NCI-H345 treated with DMSO at 0.1 percent for 48 hours (cell line): ENCODE measurements around the gene ITGB3.

ENCODE experiments used
- DNase-seq: peaks from one replicate; lab custom pipeline; 2025; ENCODE audit not compliant: unreplicated experiment; lab: John Stamatoyannopoulos, UW

Gene ITGB3

DNA sequence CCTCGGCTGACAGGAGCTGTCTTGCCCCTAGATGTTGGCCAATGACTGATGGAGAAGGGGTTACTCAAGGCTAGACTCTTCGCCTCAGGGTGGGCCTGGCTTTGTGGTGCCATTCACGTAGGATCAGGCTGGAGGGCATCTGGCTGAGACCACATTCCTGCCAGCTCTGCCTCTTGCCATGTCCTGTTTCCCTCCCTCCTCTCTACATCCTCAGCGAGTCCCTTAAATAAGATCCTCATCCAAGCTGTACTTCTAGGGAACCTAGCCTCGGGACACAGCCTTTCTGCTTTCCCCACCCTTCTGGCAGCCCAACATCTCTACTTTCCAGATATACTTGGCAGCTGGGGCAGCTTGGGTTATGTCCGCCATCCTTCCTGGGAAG is 42.2 kb downstream of the ITGB3 start:
- DNase-seq, result no peak

DNA sequence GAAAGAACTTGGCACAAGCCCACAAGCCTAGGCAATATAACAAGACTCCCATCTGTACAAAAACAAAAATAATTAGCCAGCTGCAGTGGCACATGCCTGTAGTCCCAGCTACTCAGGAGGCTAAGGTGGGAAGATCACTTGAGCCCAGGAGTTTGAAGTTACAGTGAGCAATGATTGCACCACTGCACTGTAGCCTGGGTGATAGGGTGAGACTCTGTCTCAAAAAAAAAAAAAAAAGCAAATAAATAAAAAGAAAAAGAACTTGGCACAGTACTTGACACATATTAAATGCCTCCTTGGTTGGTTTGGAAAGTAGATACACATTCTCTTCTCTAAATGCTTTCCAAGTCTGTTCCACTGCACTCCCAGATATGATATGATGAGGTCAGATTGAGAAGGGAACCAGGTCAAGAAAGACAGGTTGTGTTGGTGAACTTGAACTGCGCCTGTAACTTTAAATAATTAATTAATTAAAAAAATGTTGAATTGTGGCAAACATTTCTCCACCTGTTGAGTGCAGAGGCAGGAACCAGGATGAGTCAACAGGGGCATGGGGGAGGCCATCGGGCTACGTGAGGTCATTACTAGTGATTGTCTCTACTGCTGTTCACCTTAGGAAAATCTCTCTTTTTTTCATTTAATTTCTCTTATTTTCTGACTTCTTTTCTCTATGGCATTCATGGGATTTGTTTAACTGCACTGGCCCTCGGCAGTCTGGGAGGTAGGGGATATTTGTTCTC is 44.2 kb downstream of the ITGB3 start:
- DNase-seq, result no peak

DNA sequence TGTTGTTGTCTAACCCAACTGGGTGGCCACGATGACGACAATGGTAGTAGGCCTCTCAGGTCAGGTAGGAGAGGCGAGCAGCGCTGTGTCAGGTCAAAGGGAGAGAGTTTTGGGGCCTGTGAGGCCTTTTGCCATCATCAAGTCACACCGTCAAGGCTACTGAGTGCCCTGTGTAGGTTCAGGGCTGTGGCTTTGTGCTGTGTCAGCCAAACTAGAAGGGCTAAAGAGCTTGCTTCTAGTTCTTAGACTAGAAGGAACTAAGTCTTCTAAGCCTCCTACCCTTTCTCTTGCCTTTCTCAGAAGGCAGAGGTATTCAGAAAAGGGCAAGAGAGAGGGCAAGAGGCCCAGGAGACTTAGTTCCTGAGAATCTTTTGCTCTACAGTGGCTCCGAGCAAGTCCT is 45.1 kb downstream of the ITGB3 start:
- no peak for DNase-seq

DNA sequence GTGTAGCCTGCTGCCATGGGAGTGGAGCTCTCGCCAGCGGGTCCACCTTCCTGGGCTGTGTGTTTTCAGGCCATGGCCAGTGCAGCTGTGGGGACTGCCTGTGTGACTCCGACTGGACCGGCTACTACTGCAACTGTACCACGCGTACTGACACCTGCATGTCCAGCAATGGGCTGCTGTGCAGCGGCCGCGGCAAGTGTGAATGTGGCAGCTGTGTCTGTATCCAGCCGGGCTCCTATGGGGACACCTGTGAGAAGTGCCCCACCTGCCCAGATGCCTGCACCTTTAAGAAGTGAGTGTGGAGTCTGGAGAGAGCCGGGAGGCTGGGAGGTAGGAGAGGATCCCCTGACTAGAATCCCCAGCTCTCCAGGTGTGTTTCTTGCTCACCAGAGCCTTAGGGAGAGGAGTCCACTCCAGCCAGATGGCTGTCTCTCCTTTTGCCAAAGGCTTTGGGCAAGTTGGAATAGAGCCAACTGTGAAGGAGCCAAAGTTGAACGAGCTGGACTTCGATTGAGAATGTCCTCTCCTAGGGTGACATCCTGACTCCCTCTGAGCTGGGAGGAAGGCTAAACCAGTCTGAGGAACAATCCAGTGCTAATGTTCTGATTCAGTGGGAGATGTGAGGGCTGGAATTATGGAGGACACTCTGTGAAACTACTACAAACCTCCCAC is 45.7 kb downstream of the ITGB3 start:
- no peak for DNase-seq

DNA sequence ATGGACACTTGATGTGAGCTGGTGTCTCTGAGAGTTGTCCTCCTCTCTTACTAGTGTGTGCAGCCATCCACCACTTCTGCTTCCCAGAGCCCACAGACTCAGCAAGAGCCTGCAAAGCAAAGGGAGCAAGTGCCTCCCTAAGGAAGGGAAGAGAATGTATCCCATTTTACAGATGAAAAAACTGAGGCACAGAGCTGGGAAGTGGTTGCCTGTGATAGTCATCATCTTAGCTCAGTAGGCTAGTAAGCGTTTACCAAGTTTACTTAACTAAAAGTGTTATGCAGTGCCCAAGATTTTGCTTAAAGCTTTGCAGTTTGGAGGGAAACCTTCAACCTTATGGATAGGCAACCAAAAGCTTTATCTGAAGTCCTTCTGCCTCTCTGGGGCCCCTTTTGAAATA is 47.1 kb downstream of the ITGB3 start:
- no peak for DNase-seq

DNA sequence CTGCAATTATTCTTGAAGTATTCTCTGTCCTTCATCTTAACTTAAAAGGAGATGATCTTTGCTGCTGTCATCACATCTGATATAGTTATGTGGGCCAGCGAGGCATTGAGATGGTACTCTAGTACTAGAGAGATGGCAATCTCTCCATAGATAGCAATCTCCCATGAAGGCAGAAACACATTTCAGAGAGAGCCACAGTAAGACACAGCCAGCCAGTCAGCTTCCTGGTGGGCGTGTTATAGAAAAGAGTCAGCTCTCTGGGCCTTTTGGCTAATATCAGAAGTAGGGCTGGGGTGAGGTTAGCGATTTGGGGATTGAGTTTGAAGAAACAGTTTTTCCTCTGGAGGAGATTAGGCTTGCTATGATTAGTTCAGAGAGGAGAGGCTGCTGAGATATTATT is 47.5 kb downstream of the ITGB3 start:
- no peak for DNase-seq

DNA sequence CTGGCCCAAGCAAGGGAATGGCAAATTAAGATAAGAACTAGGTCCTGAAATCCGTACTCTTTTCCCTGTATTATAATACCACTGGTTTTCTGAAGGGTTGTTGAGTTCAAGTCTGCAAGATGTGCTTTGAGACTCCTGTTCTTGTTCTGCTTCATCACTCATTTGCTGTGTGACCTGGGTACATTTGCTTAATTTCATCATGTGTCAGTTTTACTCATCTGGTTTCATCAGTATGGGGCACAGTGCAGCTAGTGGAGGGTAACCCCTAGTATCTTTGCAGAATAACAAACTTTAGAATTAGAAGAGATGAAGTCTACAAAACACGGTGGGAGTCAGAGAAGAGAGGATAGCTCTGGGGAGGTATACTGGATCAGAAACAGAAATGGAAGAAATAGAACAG is 48.2 kb downstream of the ITGB3 start:
- DNase-seq, result no peak

DNA sequence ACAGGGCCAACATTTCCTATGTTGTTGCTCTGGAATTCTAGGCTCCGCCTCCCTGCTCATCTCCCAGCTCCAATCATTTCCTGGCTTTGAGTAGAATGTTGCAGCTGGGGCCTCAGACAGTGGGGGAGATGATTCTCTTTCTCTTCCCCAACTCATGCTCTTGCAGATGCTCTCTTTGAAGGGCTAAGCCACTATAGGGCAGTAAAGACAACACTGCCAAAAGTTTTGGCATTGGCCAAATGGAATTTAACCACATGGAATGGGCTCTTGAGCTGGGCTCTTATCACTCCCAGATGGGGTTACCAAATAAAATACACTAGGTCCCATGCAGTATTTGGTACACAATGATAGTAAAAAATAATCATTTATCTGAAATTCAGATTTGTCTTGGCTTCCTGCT is 50.6 kb downstream of the ITGB3 start:
- no peak for DNase-seq

DNA sequence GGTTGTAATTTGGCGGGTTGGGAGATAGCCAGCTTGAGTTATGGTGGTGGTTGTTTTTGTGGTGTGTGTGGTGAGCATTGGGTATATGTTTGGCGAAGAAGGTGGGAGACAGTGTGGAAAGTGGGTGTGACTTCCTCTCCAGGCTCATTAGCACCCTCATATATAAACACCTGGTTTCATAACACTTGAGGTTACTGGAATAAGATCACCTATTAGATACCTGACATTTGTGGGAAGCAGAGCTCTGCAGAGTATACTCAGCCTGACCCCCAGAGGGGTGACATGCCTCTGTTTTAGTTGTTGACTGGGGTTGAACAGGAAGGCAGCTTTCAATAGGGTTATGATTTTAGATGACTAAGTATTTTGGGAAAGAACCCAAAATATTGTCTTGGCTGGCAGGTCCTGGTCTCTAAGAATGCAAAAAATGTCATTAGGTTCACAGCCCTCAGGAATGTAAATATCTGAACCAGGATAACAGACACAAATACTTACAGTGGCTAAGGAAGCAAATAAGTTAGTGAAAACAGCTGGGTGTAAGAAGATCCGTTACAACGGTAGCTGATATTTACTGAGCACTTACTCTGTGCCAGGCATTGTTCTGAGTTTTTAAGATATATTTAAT is 51.8 kb downstream of the ITGB3 start:
- DNase-seq, result no peak

DNA sequence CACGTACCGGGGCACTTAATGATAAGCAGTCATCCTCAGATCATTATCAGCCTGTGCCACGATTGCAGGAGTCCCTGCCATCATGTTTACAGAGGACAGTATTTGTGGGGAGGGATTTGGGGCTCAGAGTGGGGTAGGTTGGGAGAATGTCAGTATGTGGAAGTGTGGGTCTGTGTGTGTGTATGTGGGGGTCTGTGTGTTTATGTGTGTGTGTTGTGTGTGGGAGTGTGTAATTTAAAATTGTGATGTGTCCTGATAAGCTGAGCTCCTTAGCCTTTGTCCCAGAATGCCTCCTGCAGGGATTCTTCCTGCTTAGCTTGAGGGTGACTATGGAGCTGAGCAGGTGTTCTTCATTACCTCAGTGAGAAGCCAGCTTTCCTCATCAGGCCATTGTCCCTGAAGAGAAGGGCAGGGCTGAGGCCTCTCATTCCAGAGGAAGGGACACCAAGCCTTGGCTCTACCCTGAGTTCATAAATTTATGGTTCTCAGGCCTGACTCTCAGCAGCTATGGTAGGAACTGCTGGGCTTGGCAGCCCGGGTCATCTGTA is 56.6 kb downstream of the ITGB3 start:
- no peak for DNase-seq

DNA sequence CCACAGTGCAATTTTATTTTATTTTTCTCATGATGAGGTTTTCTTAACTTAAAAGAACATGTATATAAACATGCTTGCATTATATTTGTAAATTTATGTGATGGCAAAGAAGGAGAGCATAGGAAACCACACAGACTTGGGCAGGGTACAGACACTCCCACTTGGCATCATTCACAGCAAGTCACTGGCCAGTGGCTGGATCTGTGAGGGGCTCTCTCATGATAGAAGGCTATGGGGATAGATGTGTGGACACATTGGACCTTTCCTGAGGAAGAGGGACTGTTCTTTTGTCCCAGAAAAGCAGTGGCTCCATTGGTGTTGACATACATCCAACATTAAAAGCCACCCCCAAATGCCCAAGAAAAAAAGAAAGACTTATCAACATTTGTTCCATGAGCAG is 57.8 kb downstream of the ITGB3 start:
- DNase-seq, result no peak

DNA sequence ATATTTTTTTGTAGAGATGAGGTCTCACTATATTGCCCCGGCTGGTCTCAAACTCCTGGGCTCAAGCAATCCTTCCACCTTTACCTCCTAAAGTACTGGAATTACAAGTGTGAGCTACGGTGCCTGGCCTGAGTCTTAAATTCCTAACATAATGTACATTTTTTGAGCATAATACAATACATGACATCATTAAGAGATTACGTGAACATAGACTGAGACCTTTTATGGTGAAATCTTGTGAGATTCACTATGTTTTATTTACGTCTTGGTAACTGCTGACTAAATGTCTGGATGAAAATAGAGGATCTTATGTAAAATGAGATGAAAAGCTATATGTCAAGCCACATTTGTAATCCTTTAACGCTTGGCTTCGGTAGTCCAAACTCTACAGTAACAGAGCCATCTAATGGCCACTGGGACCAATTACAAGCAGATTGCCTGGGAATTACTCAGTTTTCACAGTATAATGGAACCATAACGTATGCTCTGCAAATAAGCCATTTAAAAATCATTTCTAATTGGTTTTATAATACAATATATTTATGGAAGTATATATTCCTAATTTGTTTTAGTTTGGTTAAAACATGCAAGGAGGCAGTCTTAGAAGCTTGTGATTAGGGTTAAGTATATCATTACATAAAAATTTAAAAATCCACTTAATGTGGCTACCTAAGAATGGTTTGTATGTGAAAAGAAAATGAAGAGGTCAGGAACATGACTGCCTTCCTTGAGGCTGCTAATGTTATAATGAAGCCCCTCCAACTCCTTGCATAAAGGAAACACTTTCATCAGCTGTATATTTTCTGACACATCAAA is 62.0 kb downstream of the ITGB3 start:
- peak; percentile 64 for DNase-seq

DNA sequence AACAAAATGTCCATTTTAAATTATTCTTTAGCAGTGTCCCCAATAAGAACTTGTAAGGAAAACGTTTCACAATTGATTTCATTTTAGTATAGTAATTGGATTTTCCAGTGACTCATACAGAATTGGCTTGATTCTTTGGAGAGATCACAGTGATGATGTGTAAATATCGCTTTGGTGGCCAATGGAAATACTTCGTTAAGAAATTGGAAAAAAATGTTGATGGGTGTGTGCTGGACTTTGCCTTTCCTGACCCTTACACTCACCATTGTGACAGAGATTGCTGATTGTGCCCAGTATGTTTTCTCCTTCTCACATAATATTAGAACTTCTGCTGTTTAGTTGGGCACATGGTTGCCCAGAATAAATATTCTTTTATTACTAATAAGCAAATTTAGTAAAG is 62.7 kb downstream of the ITGB3 start:
- DNase-seq, result no peak

DNA sequence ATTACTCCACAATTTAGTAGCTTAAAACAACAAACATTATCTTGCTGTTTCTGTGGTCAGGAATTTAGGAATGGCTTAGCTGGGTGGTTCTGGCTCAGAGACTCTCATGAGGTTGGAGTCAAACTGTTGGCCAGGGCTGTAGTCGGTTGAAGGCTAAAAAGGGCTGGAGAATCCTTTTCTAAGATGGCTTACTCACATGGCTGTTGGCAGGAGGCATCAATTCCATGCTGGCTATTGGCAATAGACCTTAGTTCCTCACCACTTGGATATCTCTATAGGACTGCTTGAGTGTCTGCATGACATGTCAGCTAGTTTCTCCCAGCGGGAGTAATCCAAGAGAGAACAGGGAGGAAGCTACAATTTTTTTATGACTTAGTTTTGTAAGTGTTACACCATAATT is 63.5 kb downstream of the ITGB3 start:
- no peak for DNase-seq

DNA sequence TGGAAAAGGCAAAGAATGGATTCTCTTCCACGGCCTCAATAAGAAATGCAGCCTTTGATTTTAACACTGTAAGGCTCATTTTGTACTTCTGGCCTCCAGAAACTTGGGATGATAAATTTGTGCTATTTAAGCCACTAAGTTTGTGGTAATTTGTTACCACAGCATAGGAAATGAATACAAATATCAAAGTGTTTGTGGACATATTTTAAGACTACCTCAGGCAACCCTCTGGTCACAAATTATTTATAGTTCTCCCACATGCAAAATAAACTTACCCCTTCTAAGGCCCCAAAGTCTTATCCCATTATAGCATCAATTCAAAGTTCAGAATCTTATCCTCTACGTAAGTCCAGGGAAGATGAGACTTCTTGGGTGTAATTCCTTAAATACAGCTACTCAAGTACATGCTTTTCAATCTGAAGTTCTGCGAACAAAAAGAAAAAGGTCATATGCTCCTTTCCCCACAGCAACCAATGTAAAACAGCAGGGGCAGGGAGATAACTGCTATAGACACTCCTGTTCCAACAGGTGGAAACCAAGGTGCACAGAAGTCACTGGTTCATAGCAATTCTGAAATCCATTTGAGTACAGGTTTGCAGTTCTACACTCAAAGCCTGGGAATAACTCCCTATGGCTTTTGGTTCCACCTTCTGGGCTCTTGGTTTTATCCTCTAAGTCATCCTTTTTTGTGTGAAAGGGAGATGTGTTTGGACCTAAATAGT is 64.7 kb downstream of the ITGB3 start:
- DNase-seq, result no peak

DNA sequence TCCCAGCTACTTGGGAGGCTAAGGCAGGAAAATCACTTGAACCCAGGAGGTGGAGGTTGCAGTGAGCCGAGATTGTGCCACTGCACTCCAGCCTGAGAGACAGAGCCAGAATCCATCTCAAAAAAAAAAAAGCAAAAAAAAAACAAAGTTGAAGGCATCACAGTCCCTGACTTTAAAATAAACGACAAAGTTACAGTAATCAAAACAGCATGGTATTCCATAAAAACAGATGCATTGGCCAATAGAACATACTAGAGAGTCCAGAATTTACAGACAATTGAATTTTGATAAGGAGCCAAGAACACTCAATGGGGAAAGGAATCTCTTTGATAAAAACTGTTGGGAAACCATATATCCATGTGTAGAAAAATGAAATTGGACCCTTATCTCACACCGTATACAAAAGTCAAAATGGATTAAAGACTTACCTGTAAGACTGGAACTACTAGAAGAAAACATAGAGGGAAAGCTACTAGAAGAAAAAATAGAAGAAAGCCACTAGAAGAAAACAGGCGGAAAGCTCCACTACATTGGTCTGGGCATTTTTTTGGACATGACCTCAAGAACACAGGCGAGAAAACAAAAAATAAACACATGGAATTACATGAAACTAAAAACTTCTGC is 67.4 kb downstream of the ITGB3 start:
- no peak for DNase-seq

DNA sequence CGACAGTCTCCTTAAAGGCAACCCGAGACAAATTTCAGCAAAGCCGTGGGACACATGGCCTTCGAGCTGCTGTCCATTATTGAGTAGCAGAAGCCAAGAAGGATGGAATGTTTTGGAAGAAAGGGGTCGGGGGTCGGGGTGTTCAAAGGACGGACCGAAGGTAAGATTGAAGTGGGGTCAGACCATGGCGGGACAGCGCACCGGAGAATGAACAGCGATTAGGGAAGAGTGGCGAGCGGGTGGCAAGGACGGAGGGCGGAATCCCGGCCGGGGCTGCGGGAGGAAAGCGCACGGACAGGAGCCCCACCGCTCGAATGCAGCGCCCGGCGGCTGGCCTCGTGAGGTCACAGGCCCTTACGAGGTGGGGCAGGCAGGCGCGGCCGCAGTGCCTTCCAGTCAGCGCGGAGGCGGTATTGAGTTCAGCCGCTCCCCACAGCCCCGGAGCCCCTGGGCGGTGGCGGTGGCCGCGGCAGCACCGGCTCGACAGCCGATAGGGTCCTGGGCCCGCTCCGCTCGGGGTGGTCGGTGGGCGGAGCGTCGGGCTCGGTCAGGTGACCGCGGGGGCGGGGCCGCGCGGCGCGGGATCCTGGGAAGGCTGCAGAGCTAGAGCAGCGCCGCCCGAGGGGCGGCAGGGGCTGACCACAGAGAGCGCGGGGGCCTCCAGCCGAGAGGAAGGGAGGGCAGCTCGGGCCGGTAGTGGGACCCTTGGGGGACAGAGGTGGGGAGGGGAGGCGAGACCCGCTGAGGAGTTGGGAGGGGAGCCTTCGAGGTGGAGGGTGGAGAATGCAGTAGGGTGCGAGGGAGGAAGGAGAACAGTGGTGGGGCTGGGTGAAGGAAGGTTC is 70.0 kb downstream of the ITGB3 start, which contains the start of gene EFCAB13:
Gene EFCAB13, plus strand, starts transcription at position 574 of the 842 bp plus-strand sequence. CDS start 4,399 bp downstream, outside the sequence.
- peak; percentile 89 for DNase-seq

DNA sequence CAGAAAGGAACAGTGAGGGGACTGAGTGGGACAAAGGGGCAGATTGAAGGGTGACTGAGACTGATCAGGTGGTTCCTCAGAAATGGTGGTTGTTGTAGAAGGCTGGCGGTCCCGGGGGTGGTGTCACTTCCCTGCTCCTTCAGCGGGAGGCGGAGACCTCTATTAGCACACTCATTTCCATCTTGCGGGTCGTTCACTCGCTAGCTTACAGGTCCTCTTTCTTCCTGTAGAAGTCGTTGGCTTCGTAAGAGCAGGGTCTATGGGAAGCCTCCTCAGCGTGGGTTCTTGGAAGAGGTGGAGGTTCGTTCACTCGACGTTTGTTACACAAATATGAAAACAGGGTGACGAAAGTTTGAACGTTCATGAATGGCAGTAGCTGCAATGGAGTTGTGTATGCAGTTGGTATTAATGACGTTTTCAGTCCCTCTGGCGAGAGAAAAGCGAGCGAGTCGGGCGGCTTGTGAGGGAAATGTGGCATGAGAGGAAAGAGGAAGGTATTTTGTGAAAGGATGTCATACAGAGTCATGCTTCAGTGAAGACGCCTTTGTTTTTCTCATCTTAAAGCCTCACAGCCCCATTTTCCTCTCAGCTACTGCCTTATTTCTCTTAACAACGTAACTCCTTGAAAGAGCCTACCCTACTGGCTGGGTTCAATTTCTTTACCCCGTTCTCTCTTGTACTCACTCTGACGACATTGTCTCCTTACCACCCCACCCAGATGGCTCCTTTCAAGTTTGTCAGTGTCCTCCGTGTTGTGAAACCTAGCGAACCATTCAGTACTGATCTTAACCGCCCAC is 70.8 kb downstream of the ITGB3 start:
- peak; percentile 38 for DNase-seq
